HepG2 (cell line): Measurements from ENCODE around the gene GDI1. TPM values are rescaled to one million over a fixed set of nuclear protein-coding genes. Genes with fewer than 3 reads are reported as not detected.
A peak's percentile ranks its signal among the peaks of the same experiment; 100 is the strongest.

Source experiments
- ADNP ChIP-seq: sonication (generic); formaldehyde crosslinking; IDR thresholded peaks from 2 replicates; pipeline ENCODE4 v1.4.0; 2020; ENCODE audit warnings: missing genetic modification reagents
- ATF4 ChIP-seq, 2 experiments: fragments of 450-650 bp in 1 of 2; sonication (generic) in 1 of 2; formaldehyde crosslinking; IDR thresholded peaks; 2 replicates each; pipeline versions ENCODE4 v1.5.0 to v1.8.0; 2020 to 2022; ENCODE audit warnings: mild to moderate bottlenecking in 1 of 2, missing genetic modification reagents in 1 of 2
- ETV6 ChIP-seq: sonication (generic); formaldehyde crosslinking; conservative IDR thresholded peaks from 2 replicates; pipeline ENCODE4 v1.4.0; 2020; ENCODE audit warnings: missing genetic modification reagents
- HBP1 ChIP-seq: IDR thresholded peaks from 2 replicates; pipeline ENCODE4 v1.6.1; 2016; ENCODE audit warnings: low read depth, control low read depth
- HNRNPLL ChIP-seq: fragments of 200-400 bp; formaldehyde crosslinking; IDR thresholded peaks from 2 replicates; pipeline ENCODE4 v1.6.1; 2017; ENCODE audit warnings: mild to moderate bottlenecking, low read depth, low read length; ENCODE audit not compliant: poor library complexity, severe bottlenecking
- JARID2 ChIP-seq: sonication (generic); formaldehyde crosslinking; IDR thresholded peaks from 2 replicates; pipeline ENCODE4 v1.8.1; 2023; ENCODE audit warnings: missing genetic modification reagents, inconsistent platforms; ENCODE audit not compliant: insufficient replicate concordance
- JDP2 ChIP-seq: sonication (generic); formaldehyde crosslinking; IDR thresholded peaks from 2 replicates; pipeline ENCODE4 v1.8.1; 2022; ENCODE audit warnings: missing genetic modification reagents, borderline replicate concordance
- KDM5B ChIP-seq: sonication (generic); formaldehyde crosslinking; IDR thresholded peaks from 2 replicates; pipeline ENCODE4 v1.4.0; 2020; ENCODE audit warnings: missing genetic modification reagents, mild to moderate bottlenecking, borderline replicate concordance
- MIER3 ChIP-seq: IDR thresholded peaks from 2 replicates; pipeline ENCODE4 v1.6.1; 2016; ENCODE audit warnings: missing compliant biosample characterization, borderline replicate concordance
- MXD4 ChIP-seq: IDR thresholded peaks from 2 replicates; pipeline ENCODE4 v1.6.1; 2016; ENCODE audit warnings: mild to moderate bottlenecking, missing biosample characterization, missing genetic modification reagents
- NFKB2 ChIP-seq: sonication (generic); formaldehyde crosslinking; IDR thresholded peaks from 2 replicates; pipeline ENCODE4 v1.4.0; 2020; ENCODE audit warnings: missing genetic modification reagents, borderline replicate concordance
- NFYB ChIP-seq: sonication (generic); formaldehyde crosslinking; IDR thresholded peaks from 2 replicates; pipeline ENCODE4 v1.4.0; 2020; ENCODE audit warnings: missing genetic modification reagents
- POLR2A ChIP-seq, 2 experiments: IDR thresholded peaks; 2 replicates each; pipeline ENCODE4 v1.6.1; 2011; ENCODE audit warnings: low read depth in 2 of 2, low read length in 2 of 2, mild to moderate bottlenecking in 1 of 2, moderate library complexity in 1 of 2; ENCODE audit not compliant: insufficient read depth in 1 of 2
- PREB ChIP-seq: sonication (generic); formaldehyde crosslinking; IDR thresholded peaks from 2 replicates; pipeline ENCODE4 v1.4.0; 2020; ENCODE audit warnings: missing genetic modification reagents
- SNAI1 ChIP-seq: sonication (generic); formaldehyde crosslinking; IDR thresholded peaks from 2 replicates; pipeline ENCODE4 v1.5.0; 2020; ENCODE audit warnings: mild to moderate bottlenecking, missing genetic modification reagents, borderline replicate concordance
- SRSF1 ChIP-seq: fragments of 200-400 bp; formaldehyde crosslinking; optimal IDR thresholded peaks from 2 replicates; pipeline ENCODE3; 2017; ENCODE audit warnings: mild to moderate bottlenecking, low read depth, low read length, moderate library complexity
- SRSF9 ChIP-seq: fragments of 200-400 bp; formaldehyde crosslinking; IDR thresholded peaks from 2 replicates; pipeline ENCODE4 v1.6.1; 2018; ENCODE audit warnings: borderline replicate concordance, mild to moderate bottlenecking, low read depth, low read length; ENCODE audit not compliant: insufficient read depth, poor library complexity, severe bottlenecking
- SYNCRIP ChIP-seq: fragments of 200-400 bp; formaldehyde crosslinking; IDR thresholded peaks from 2 replicates; pipeline ENCODE4 v1.6.1; 2018; ENCODE audit warnings: mild to moderate bottlenecking, low read depth, low read length; ENCODE audit not compliant: insufficient read depth
- THAP11 ChIP-seq: IDR thresholded peaks from 2 replicates; pipeline ENCODE4 v1.6.1; 2016; ENCODE audit warnings: missing biosample characterization, missing genetic modification reagents
- ZBTB21 ChIP-seq: sonication (generic); formaldehyde crosslinking; IDR thresholded peaks from 2 replicates; pipeline ENCODE4 v1.4.0; 2020; ENCODE audit warnings: missing genetic modification reagents
- ZNF629 ChIP-seq: sonication (generic); formaldehyde crosslinking; conservative IDR thresholded peaks from 2 replicates; pipeline ENCODE4 v1.5.0; 2020; ENCODE audit warnings: missing genetic modification reagents
- ZNF674 ChIP-seq: sonication (generic); formaldehyde crosslinking; IDR thresholded peaks from 2 replicates; pipeline ENCODE4 v1.5.0; 2020; ENCODE audit warnings: low read depth, mild to moderate bottlenecking, missing genetic modification reagents
- ZNF678 ChIP-seq: sonication (generic); formaldehyde crosslinking; IDR thresholded peaks from 2 replicates; pipeline ENCODE4 v1.4.0; 2020; ENCODE audit warnings: mild to moderate bottlenecking, missing genetic modification reagents
- ZNF773 ChIP-seq: sonication (generic); formaldehyde crosslinking; IDR thresholded peaks from 2 replicates; pipeline ENCODE4 v1.4.0; 2020; ENCODE audit warnings: missing genetic modification reagents, borderline replicate concordance
- ZSCAN25 ChIP-seq: sonication (generic); formaldehyde crosslinking; IDR thresholded peaks from 2 replicates; pipeline ENCODE4 v1.8.0; 2022; ENCODE audit warnings: mild to moderate bottlenecking, missing genetic modification reagents
- polyA plus RNA-seq, 8 experiments: library from polyadenylated mRNA; depleted of rRNA in 3 of 8; stranded (reverse) in 7 of 8; unstranded in 1 of 8; fragments of >200 nt; fragmentation: Illumina TruSeq in 4 of 8; extraction: Trizol in 4 of 8; gene quantifications; 2 replicates each; pipeline versions ENCODE4 v1.2.1 to v1.2.3, GENCODE V29; 2011 to 2016; ENCODE audit warnings: low read depth in 4 of 8, missing spikeins in 1 of 8, mixed read lengths in 1 of 8; ENCODE audit not compliant: insufficient read depth in 1 of 8
- total RNA-seq, 5 experiments: library from RNA; depleted of rRNA; stranded (reverse); fragments of >200 nt; fragmentation: Illumina TruSeq; extraction: Trizol; gene quantifications; 2 replicates each; pipeline ENCODE4 v1.2.3, GENCODE V29; 2016; ENCODE audit warnings: low read depth in 1 of 5
- TF ChIP-seq, protein P1 (sequence below): sonication (generic); formaldehyde crosslinking; conservative IDR thresholded peaks from 2 replicates; pipeline ENCODE4 v1.4.0; 2020; ENCODE audit warnings: missing genetic modification reagents
- TF ChIP-seq, protein P2 (sequence below): sonication (generic); formaldehyde crosslinking; IDR thresholded peaks from 2 replicates; pipeline ENCODE4 v1.4.0; 2020; ENCODE audit warnings: low read depth, mild to moderate bottlenecking, missing genetic modification reagents

Gene GDI1
- total and polyA plus RNA-seq, 2 of the 13 experiments (the other 11 are each of a cell fraction or from before 2014, with no cell fraction given): 17.4 to 105 TPM

GRCh38 chrX:154486052-154486395, 49.1 kb downstream of the GDI1 start (continued):
- TF ChIP-seq ZNF629 (CRISPR knock-in tag) (no peak), NFKB2 (CRISPR knock-in tag) (0 out of 2 replicates have a peak, but pooled peaks have one; percentile 26), PREB (no peak), KDM5B (CRISPR knock-in tag) (peak; percentile 20; the same call in 1 of the 2 replicates), ZBTB21 (no peak), NFYB (CRISPR knock-in tag) (no peak), SRSF9 (no peak), SNAI1 (no peak), SRSF1 (no peak), POLR2A (IDR thresholded peaks at IDR 0.05; ENCODE audit: insufficient read depth in 1 of 2, low read depth in 2 of 2, low read length in 2 of 2) (no peak), ZSCAN25 (CRISPR knock-in tag) (no peak), ZNF678 (CRISPR knock-in tag) (peak; percentile 35; the same call in 1 of the 2 replicates), JDP2 (CRISPR knock-in tag) (no peak), ETV6 (CRISPR knock-in tag) (no peak), MIER3 (CRISPR knock-in tag) (no peak), HBP1 (no peak), JARID2 (CRISPR knock-in tag) (no peak), ADNP (CRISPR knock-in tag) (no peak), THAP11 (no peak), HNRNPLL (peak; percentile 48), MXD4 (CRISPR knock-in tag) (no peak), ZNF773 (CRISPR knock-in tag) (no peak), ATF4 (CRISPR knock-in tag; IDR thresholded peaks at IDR 0.05) (no peak), SYNCRIP (no peak), ZNF674 (CRISPR knock-in tag) (no peak)
- TF ChIP-seq, protein P1, sequence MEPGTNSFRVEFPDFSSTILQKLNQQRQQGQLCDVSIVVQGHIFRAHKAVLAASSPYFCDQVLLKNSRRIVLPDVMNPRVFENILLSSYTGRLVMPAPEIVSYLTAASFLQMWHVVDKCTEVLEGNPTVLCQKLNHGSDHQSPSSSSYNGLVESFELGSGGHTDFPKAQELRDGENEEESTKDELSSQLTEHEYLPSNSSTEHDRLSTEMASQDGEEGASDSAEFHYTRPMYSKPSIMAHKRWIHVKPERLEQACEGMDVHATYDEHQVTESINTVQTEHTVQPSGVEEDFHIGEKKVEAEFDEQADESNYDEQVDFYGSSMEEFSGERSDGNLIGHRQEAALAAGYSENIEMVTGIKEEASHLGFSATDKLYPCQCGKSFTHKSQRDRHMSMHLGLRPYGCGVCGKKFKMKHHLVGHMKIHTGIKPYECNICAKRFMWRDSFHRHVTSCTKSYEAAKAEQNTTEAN (CRISPR knock-in tag): 0 out of 2 replicates have a peak, but pooled peaks have one; percentile 28
- TF ChIP-seq, protein P2, sequence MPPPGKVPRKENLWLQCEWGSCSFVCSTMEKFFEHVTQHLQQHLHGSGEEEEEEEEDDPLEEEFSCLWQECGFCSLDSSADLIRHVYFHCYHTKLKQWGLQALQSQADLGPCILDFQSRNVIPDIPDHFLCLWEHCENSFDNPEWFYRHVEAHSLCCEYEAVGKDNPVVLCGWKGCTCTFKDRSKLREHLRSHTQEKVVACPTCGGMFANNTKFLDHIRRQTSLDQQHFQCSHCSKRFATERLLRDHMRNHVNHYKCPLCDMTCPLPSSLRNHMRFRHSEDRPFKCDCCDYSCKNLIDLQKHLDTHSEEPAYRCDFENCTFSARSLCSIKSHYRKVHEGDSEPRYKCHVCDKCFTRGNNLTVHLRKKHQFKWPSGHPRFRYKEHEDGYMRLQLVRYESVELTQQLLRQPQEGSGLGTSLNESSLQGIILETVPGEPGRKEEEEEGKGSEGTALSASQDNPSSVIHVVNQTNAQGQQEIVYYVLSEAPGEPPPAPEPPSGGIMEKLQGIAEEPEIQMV (CRISPR knock-in tag): no peak
